ENCODE data around the gene SIRPB2. TPM values are rescaled to one million over a fixed set of nuclear protein-coding genes. Genes with fewer than 3 reads are reported as not detected.

Gene SIRPB2
- total RNA-seq, 4 donors from 2014 or later, result 0.79 to 6.4 (median 3.1) TPM

DNA sequence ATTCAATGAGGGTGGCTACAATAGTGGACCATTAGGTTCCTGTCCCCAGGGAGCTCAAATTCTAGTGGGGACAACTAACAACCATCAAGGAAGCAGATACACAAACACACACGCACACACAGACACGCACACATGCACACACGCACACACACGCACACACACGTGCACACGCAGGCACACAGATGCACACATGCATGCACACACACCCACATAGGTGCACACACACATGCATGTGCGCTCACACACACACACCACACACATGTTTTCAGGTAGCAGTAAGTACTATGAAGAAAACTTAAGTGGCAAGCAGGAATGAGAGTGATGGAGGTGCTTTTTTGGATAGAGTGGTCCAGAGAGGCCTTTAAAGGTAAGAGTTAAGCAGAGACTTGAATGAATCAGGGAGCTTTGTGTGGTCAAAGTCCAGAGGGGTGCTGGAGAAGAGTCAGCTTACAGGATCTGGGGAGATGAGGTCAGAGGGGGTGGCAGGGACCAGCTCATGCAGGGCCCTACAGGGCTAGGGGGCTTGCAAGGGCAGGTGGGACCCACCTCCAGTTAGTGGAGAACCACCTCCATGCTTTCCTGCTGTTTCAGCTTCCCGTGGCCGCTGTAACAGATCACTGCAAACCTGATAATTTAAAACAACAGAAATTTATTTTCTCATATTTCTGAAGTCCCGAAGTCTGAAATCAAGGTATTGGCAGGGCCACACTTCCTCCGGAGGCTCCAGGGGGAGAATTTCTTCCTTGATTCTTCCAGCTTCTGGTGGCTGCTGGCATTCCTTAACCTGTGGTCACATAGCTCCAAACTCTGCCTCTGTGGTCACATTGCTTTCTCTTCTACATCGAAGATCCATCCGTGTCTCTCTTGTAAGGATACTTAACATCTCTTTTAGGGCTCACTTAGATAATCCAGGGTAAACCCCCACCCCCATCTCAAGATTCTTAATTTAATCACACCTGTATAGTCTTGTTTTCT is 17.7 kb downstream of the SIRPB2 start:
- intact Hi-C loops (cut with DNase I; ENCODE audit: low total_unique reads), result no loop called here
- 86 to 87% methylated on average over 13 of the region's 13 CpGs for WGBS, 2 donors
- H3K4me3 ChIP-seq (ENCODE audit: low read depth, poor library complexity, severe bottlenecking), result no peak overlapping the region
- DNase-seq (ENCODE audit: low spot score in 2 of 2), result no peak
- no peak for TF ChIP-seq POLR2A (IDR thresholded peaks at IDR 0.05)
- TF ChIP-seq, protein P1, sequence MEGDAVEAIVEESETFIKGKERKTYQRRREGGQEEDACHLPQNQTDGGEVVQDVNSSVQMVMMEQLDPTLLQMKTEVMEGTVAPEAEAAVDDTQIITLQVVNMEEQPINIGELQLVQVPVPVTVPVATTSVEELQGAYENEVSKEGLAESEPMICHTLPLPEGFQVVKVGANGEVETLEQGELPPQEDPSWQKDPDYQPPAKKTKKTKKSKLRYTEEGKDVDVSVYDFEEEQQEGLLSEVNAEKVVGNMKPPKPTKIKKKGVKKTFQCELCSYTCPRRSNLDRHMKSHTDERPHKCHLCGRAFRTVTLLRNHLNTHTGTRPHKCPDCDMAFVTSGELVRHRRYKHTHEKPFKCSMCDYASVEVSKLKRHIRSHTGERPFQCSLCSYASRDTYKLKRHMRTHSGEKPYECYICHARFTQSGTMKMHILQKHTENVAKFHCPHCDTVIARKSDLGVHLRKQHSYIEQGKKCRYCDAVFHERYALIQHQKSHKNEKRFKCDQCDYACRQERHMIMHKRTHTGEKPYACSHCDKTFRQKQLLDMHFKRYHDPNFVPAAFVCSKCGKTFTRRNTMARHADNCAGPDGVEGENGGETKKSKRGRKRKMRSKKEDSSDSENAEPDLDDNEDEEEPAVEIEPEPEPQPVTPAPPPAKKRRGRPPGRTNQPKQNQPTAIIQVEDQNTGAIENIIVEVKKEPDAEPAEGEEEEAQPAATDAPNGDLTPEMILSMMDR (IDR thresholded peaks at IDR 0.05), result no peak

DNA sequence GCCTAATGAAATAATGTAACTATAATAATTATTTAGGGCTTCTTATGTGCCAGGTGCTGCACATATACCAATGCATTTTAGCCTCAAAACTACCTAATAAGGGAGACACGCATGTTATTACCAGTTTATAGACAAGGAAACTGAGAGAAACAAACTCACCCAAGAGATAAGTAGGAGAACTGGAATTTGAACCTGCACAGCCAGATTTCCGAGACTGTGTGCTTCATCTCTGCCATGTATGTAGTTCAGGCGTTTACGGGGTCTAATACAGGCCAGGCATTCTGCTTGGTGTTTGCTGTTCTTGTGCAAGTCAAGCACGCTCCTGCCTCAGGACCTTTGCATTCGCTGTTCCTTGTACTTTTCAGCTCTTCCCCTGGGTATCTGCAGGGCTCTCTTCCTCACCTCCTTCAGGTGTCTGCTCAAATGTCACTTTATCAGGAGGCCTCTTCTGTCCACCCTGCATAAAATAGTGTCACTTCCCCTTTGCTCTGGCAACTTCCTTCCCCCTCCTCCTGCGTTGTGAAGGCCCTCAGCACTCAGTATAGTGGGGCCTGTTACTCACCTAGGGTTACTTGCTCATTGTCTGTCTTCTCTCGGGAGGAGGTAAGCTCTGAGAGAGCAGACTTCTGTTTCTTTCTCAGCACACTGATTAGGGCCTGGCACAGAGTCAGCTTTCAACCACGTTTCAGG is 18.5 kb downstream of the SIRPB2 start:
- no peak for DNase-seq (ENCODE audit: low spot score in 2 of 2)
- intact Hi-C loops (cut with DNase I; ENCODE audit: low total_unique reads), result no loop called here
- H3K4me3 ChIP-seq (ENCODE audit: low read depth, poor library complexity, severe bottlenecking), result no peak overlapping the region
- 65 to 66% methylated on average over 9 of the region's 9 CpGs for WGBS, 2 donors
- no peak for TF ChIP-seq POLR2A (IDR thresholded peaks at IDR 0.05)

DNA sequence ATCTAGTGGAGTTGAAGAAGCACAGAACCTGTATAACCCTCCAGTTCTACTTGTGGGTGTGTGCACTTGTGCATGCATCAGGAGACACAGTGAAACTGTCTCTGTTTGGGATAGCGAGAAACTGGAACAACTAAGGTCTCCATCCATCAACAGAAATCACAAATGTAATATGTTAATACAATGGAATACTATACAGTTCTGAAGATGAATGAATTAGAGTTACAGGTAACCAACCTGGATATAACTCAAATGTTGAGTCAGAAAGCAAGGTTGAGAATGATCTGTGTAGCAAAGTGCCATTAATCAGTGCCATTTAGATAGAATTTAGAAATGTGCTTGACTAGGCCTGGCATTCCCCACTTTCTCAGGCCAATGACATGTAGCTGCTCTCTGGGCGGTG is 20.0 kb downstream of the SIRPB2 start:
- TF ChIP-seq POLR2A (IDR thresholded peaks at IDR 0.05), result no peak
- TF ChIP-seq, protein P1 (IDR thresholded peaks at IDR 0.05), result no peak
- 93 to 100% methylated on average over 2 of the region's 2 CpGs for WGBS, 2 donors
- DNase-seq (ENCODE audit: low spot score in 2 of 2), result no peak
- intact Hi-C loops (cut with DNase I; ENCODE audit: low total_unique reads), result no loop called here
- no peak overlapping the region for H3K4me3 ChIP-seq (ENCODE audit: low read depth, poor library complexity, severe bottlenecking)

DNA sequence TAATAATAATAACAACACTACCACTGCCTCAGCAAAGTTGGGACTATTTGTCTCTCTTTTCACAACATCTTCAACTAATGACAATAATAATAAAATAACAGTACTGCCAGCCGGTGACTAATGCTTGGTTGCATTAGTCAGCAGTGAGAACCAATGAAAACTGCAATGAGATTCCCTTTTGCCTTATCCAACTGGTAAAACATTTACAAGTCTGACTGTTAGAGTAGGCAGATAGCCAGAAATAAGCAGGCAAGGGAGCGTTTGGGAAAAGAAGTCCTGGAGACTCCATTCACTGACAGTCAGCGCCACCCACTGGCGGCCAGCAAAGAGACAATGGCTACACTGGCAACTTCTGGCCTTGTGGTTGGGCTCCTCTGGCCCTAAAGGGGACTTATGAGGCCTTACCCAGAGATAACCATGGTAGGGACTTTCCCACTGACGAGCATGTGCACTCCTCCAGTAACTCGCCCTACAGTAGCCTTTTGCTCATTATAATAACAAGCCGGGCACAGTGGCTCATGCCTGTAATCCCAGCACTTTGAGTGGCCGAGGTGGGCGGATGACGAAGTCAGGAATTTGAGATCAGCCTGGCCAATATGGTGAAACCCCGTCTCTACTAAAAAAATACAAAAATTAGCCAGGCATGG is 21.2 kb downstream of the SIRPB2 start:
- intact Hi-C loops (cut with DNase I; ENCODE audit: low total_unique reads), result no loop called here
- TF ChIP-seq POLR2A (IDR thresholded peaks at IDR 0.05), result no peak
- TF ChIP-seq, protein P1 (IDR thresholded peaks at IDR 0.05), result no peak
- 11 to 16% methylated on average over 11 of the region's 11 CpGs for WGBS, 2 donors
- no peak overlapping the region for H3K4me3 ChIP-seq (ENCODE audit: low read depth, poor library complexity, severe bottlenecking)
- DNase-seq (ENCODE audit: low spot score in 2 of 2), result peak; percentile 75 to 91

DNA sequence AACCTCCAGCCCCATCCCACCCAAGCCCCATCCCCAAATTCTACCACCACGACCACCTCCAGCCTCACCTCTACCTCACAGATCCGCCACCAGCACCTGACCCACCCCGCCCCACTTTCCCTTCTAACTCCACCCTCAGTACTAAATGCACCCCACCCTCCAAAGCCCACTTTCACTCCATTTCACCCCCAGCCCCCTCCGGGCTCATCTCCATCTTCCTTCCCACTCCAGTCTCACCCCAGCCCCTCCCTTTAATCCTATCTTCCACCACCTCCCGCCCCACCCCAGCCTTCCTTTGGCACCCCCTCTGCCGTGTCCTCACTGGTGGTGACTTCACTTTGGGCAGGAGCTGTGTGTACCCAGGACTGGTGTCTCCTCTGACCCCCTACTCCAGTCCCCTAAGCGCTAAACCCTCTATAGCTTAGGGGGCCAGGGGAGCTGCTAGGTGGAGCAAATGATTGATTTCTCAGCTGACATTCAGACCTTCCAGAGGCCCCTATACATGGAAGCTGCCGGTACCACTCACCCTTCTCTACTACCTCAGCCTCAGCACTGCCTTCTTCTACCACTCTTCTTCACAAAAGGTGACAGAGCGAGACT is 21.8 kb downstream of the SIRPB2 start:
- no peak for TF ChIP-seq POLR2A (IDR thresholded peaks at IDR 0.05)
- TF ChIP-seq, protein P1 (IDR thresholded peaks at IDR 0.05), result no peak
- intact Hi-C loops (cut with DNase I; ENCODE audit: low total_unique reads), result no loop called here
- H3K4me3 ChIP-seq (ENCODE audit: low read depth, poor library complexity, severe bottlenecking), result no peak overlapping the region
- WGBS, 2 donors, result 73 to 75% methylated on average over 9 of the region's 9 CpGs
- no peak for DNase-seq (ENCODE audit: low spot score in 2 of 2)
